Spleen (tissue), 7 donors: ENCODE results near the gene SDK1.

ENCODE experiments used
- CTCF ChIP-seq, 11 experiments: fragments of 200-600 bp in 7 of 11; fragments of 450-650 bp in 4 of 11; sonication (generic) in 4 of 11; IDR thresholded peaks in 8 of 11; conservative IDR thresholded peaks in 3 of 11; 1 replicate in 7 of 11; 2 replicates in 4 of 11; pipeline versions ENCODE4 v1.4.0 to v1.8.0; 2016 to 2021; ENCODE audit warnings: antibody characterized with exemption in 11 of 11, inconsistent platforms in 4 of 11, mild to moderate bottlenecking in 1 of 11
- POLR2AphosphoS5 ChIP-seq, 3 donors: sonication (generic); formaldehyde crosslinking; IDR thresholded peaks; one replicate each; pipeline ENCODE4 v1.5.1; 2017; ENCODE audit warnings: antibody characterized with exemption in 3 of 3
- donor health status: DM: no; HTN: no; CAD: no; lungs with moderate emphysema.
- donor health status: DM: no; HTN: no; CAD: no.
- donor health status: DM: no; HTN: no; CAD: no.

- TF ChIP-seq POLR2AphosphoS5 (IDR thresholded peaks at IDR 0.05) (peak in 1 of 3 donors; percentile 4), CTCF (IDR thresholded peaks at IDR 0.05 in 8 of 11, conservative IDR thresholded peaks at IDR 0.05 in 3 of 11) (no peak)
Observed at GRCh38 chr7:4204513-4205165, 903.6 kb downstream of the SDK1 start.
